ENCODE measurements around the gene COL25A1.
"Not testable (repeated sequence)": the region's sequence is repeated elsewhere in the genome, so short reads cannot be mapped to it uniquely, and the experiment has no call there.

COL25A1 gene

GRCh38 chr4:108881986-108882385 is 420.5 kb downstream of the COL25A1 start:
- DNase-seq (ENCODE audit: low read depth in 2 of 2, low spot score in 1 of 2): no peak

DNA sequence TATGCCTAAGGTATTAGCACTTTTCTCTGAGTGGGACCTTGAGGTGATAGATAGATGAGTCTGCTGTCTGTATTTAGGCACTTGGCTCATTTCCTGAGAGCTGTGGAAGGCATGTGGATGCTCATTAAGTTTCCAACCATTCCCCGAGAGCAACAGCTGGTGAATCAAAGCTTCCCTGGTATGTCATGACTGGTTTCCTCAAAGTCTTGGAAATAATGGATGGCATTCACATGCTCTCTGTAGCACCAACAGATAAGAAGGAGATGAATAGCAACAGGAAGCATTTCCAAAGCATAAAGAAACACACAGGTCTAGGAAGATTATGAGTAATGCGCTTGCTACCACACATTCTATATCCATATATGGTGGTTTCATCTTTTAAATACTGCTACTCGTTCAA is 421.3 kb downstream of the COL25A1 start:
- no peak for DNase-seq (ENCODE audit: low read depth in 2 of 2, low spot score in 1 of 2)

- no peak for DNase-seq (ENCODE audit: low read depth in 2 of 2, low spot score in 1 of 2)
These were observed 423.7 kb downstream of the COL25A1 start for GRCh38 chr4:108878806-108879205.

DNA sequence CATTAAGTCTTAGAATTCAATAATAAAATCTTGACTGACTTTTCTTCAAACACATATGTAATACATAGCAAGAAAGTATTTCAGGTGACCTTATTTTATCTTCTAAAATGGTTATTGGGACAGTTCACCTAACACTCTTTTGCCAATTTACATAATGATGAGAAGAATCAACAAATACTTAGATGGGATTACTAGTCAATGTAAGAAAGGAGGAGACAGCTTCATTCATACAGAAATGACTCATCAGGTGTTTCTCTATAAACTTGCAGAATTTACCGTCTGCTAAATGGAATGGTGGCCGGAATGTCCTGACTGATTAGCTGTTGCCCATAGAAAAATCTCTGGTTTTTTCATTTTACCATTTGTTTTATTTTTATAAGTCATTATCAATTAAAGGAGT is 424.6 kb downstream of the COL25A1 start:
- DNase-seq (ENCODE audit: low read depth in 2 of 2, low spot score in 1 of 2): no peak

DNA sequence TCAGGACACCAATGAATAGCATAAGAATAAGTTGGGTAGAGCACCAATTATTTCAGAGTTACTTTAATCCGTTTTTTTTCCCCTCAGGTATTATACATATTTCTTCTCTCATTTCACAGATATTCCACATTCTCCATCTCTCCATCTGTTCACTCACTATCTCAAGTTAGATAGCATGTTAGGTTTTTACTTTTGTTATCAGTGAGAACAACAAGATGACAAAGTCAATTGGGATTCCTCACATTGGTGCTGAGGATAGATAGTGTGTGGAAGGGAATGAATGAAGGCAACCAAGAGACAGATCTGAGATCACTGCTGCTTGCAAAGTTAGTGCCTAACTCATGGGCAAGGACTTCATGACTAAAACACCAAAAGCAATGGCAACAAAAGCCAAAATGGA is 427.7 kb downstream of the COL25A1 start:
- no peak for DNase-seq (ENCODE audit: low read depth in 2 of 2, low spot score in 1 of 2)

DNA sequence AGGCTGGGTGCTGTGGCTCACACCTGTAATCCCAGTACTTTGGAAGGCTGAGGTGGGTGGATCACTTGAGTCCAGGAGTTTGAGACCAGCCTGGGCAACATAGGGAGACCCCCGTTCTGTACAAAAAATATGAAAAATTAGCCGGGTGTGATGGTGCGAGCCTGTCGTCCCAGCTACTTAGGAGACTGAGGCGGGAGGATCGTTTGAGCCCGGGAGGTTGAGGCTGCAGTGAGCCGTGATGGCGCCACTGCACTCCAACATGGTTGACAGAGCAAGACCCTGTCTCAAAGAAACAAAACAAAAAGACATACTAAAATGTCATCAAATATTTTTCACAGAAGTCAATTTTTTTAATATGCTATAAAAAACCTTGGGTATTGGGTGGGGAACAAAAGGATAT is 432.5 kb downstream of the COL25A1 start:
- not testable (repeated sequence) for DNase-seq (ENCODE audit: low read depth in 2 of 2, low spot score in 1 of 2)

- no peak for DNase-seq (ENCODE audit: low read depth in 2 of 2, low spot score in 1 of 2)
These were observed 433.7 kb downstream of the COL25A1 start for GRCh38 chr4:108868606-108869227.

GRCh38 chr4:108867476-108867875 is 435.0 kb downstream of the COL25A1 start:
- no peak for DNase-seq (ENCODE audit: low read depth in 2 of 2, low spot score in 1 of 2)

DNA sequence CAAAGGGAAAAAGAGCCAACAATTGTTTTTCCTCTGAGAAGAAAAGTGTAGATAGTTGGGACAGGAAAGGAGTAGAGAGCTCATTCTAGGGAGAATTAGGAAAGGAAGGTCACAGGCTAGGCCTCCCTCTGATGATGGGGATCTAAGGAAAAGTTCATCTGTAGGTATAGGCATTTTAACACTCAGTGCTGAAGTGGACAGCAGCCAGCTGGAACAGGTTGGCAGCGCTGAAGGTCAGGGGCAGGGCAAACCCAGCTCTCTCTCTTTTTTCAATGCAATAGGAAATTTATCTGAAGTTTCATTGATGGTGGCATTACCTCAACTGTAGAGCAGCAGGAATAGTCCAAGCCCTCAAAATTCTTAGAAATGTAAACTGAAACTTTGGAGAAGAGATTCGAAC is 441.1 kb downstream of the COL25A1 start:
- no peak for DNase-seq (ENCODE audit: low read depth in 2 of 2, low spot score in 1 of 2)

DNA sequence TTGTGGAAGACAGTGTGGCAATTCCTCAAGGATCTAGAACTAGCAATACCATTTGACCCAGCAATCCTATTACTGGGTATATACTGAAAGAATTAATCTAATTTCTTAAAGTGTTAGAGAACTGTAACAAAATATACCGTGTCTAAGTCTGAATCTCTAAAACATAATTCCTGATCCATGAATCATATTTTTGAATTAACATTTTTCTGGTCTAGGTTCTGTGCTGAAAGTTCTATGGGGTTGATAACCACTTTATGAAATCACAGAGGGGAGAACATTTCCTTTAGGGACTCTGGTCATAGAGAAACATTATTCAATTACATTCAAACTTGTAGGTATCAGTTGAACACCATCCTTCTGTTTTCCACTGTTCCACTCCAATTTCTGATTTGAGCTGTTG is 447.7 kb downstream of the COL25A1 start:
- DNase-seq (ENCODE audit: low read depth in 2 of 2, low spot score in 1 of 2): no peak

DNA sequence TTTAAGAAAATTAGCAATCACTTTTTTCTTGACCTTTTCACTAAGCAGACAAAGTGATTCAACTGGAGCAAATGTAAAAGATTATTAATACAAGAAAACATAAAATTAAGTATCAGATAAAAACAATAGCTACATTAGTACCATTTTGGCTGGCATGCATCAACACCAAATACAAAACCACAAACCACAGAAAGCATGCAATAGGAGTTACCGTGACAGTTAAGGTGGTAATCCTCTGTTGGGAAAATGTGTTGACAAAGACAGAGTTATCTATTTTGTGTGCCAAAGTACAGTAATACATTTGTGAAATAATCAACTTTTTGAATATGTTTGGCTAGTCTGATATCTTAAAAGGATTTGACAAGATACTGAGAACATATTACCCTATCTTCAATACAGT is 449.8 kb downstream of the COL25A1 start:
- DNase-seq (ENCODE audit: low read depth in 2 of 2, low spot score in 1 of 2): no peak

GRCh38 chr4:108851366-108851765 is 451.1 kb downstream of the COL25A1 start:
- no peak for DNase-seq (ENCODE audit: low read depth in 2 of 2, low spot score in 1 of 2)

DNA sequence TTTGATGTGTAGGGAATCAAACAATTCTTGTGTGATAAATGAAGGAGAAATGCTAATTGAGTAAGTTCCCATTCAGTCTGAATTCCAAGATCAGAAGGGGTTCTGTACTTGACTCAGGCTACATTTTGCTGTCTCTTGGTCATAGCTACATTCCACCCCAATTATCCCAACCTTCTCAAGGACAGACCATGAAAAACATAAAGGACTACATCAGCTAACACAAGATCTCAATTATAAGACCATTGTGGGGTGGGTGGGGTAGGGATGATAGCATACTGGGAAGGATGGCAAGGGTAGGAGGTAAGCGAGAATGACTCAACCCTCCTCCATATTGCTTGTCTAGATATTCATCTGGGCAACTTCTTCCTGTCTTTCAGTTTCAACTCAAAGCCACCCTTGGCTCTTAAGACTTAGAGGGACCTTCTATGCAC is 452.2 kb downstream of the COL25A1 start:
- DNase-seq (ENCODE audit: low read depth in 2 of 2, low spot score in 1 of 2): no peak

DNA sequence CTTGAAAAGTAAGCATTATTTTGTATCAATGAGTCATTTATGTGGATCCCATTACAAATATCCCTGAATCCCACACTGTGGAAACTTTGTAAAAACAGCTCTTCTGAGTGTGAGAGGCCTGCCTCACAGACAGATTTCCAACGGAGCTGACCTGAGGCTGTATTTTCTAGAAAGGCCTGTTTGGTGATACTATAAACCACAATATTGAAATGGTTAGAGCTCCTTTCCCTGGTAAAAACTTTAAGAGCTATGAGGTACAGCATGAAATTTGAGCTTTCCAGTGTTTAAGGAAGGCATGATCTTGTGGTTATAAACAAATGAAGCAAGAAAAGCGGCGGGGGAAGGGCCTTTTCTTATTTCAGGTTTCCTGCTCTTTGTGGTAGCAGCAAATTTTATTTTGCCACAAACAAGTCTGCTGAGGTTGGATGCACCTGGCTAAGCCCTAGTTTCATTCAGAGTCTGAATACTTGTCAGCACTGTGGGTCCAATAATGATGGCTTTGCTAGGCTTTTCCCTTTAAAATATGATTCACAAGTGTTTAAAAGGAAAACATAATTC is 452.8 kb downstream of the COL25A1 start:
- DNase-seq (ENCODE audit: low read depth in 2 of 2, low spot score in 1 of 2): no peak

GRCh38 chr4:108846568-108846967 is 455.9 kb downstream of the COL25A1 start:
- DNase-seq (ENCODE audit: low read depth in 2 of 2, low spot score in 1 of 2): no peak

DNA sequence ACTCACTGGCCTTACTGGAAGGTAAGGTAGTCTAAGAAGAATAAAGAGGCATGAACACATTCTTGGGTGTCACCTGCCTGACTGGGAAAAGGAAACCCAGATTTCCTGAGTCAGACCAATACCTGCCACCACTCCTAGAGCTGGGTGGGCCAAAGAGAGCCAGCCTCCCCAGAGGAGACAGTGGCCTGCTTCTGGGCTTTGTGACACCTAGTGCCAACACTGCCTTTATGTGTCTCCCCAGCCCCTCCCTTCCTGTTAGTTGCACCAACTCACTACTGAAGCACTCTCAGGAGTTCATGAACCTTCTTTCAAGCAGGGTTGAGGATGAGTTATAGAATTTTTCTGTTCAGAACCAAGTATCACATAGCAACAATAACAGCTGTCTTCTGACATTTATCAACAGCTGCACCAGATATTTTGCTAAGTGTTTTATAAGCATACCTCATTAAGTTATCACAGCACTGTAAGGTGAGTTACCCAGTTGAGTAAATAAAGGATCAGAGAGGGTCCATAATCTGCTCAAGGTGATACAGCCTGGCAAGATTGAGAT is 462.0 kb downstream of the COL25A1 start:
- DNase-seq (ENCODE audit: low read depth in 2 of 2, low spot score in 1 of 2): no peak

DNA sequence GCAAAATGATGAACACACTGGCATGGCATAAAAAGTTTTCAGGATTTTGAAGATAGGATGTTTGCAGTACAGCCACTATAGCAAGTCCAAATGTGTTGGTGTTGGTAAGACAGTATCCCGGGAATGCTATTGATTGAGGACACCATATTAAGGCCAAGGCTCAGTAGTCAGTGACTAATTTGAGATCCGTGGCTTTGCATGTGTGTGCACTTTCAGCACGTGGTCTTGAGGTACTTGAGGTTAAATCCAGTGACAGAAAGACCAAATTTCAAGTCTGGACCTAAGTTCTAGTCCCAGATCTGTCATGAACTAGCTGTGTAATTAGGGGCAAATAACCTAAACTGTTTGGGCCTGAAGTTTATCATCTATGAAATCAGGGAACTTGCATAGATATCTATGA is 463.1 kb downstream of the COL25A1 start:
- DNase-seq (ENCODE audit: low read depth in 2 of 2, low spot score in 1 of 2): no peak

DNA sequence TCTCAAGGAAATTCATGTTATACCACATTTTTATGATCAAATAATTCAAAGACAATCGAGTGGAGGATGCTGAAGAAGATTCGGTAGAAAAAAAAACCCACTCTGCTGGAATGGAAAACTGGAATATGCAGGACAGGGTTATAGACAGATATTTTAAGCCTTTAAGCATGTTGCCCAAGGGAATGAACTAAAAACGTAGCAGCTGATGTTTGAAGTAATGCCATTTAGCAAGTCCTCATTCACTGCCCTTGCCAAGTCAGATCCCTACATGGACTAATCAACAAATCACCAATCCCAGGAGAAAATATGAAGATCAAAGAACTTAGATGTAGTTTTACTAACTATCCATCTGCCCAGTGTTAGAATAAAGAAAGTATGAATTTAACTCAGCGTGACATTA is 464.0 kb downstream of the COL25A1 start:
- DNase-seq (ENCODE audit: low read depth in 2 of 2, low spot score in 1 of 2): no peak

DNA sequence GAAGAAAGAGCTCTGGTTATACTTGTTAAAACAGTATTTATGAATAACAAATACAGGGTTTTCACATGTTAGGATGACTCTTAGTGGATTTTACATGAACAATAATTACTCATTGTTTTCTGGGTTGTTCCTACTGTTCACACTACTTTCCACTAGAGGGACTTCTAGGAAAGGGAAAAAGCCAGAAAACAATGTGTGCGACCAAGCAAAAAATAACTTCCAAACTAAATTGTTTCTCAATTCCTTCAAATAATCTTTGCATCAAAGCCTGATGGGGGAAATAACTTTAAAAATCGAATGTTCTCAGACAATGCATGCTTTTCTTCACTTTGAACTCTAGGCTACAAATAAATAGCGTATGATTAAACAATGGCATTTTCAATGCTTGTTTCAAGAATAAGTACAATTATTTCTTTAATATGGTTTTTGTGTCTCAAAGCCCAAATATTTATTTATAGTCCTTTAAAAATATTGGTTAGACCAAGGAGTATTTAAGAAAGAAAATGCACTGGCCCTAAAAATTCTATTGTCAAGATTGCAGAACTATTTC is 467.5 kb downstream of the COL25A1 start:
- DNase-seq (ENCODE audit: low read depth in 2 of 2, low spot score in 1 of 2): no peak

DNA sequence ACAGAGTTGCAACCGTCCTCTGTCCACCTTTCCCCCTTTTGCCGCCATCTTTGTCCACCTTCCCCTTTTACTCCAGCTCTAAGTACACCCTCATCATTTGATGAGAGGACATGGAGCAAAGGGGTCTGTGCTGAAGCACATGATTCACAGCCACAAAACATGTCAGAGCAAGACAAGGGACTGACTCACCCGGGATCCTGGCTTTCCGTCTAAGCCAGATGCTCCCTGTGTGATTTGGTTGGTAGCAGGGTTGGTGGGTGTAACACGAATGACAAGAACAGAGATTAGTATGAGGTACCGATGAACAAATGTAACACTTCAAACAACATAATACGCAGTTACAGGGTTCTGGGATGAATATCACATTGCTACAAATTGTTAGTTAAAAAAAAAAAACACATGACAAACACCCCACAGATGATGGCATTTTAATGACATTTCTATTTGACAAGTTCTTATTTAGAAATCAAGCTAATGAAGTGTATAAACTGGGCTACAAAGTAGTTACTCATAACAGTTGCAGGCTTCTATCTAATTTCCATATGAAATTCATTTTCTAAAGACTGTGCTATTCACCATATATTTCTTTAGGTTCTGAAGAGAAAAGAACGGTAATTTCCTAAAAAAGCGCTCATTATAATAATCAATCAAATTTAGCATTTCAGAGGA is 468.2 kb downstream of the COL25A1 start:
- no peak for DNase-seq (ENCODE audit: low read depth in 2 of 2, low spot score in 1 of 2)

- DNase-seq (ENCODE audit: low read depth in 2 of 2, low spot score in 1 of 2): no peak
These were observed 469.4 kb downstream of the COL25A1 start for GRCh38 chr4:108833046-108833445.

- DNase-seq (ENCODE audit: low read depth in 2 of 2, low spot score in 1 of 2): no peak
These were observed 470.6 kb downstream of the COL25A1 start for GRCh38 chr4:108831886-108832285.

Data from stimulated activated CD8-positive, alpha-beta memory T cell treated with anti-CD3 and anti-CD28 coated beads, Interleukin-4, amount 100 ng/mL, for 1 hour (primary cell).